Measurements from ENCODE around the gene PCYT1A. TPM values are rescaled to one million over a fixed set of nuclear protein-coding genes. Genes with fewer than 3 reads are reported as not detected.
"Not testable (repeated sequence)": the region's sequence is repeated elsewhere in the genome, so short reads cannot be mapped to it uniquely, and the experiment has no call there.

PCYT1A gene
- polyA plus RNA-seq, 2 donors: 16.9 to 33.0 TPM

- no peak overlapping the region for H3K4me3 ChIP-seq (ENCODE audit: low read depth in 1 of 2, low read length in 2 of 2)
- peaks cover 0 to 3% of the 10 kb centered on the region in 2 donors for H3K4me1 ChIP-seq (ENCODE audit: control insufficient read depth in 2 of 2, insufficient read depth in 2 of 2, low read length in 1 of 2)
Observed at GRCh38 chr3:196186651-196187573, 100.6 kb downstream of the PCYT1A start.

GRCh38 chr3:196184881-196185280, 102.6 kb downstream of the PCYT1A start:
- WGBS, 2 donors: 92 to 94% methylated on average over 15 of the region's 15 CpGs

More at GRCh38 chr3:196186651-196187573, 100.6 kb downstream of the PCYT1A start:
- Histone ChIP-seq H3K27ac (ENCODE audit: low read depth in 2 of 2, low read length in 1 of 2) (no peak overlapping the region), H3K9me3 (ENCODE audit: control insufficient read depth in 2 of 2, insufficient read depth in 1 of 2, low read depth in 1 of 2, low read length in 1 of 2) (no peaks in the 10 kb centered on the region), H3K36me3 (ENCODE audit: control insufficient read depth in 2 of 2, insufficient read depth in 2 of 2, low read length in 1 of 2) (no peaks in the 10 kb centered on the region), H3K27me3 (ENCODE audit: control insufficient read depth in 1 of 2, insufficient read depth in 2 of 2, low read length in 2 of 2) (no peaks in the 10 kb centered on the region)
- WGBS, 2 donors: 37 to 42% methylated on average over 31 of the region's 31 CpGs

GRCh38 chr3:196184169-196184432, 103.4 kb downstream of the PCYT1A start:
- 87 to 88% methylated on average over 4 of the region's 4 CpGs for WGBS, 2 donors
- not testable (repeated sequence) for H3K4me1 ChIP-seq (ENCODE audit: control insufficient read depth in 2 of 2, insufficient read depth in 2 of 2, low read length in 1 of 2); H3K9me3 ChIP-seq (ENCODE audit: control insufficient read depth in 2 of 2, insufficient read depth in 1 of 2, low read depth in 1 of 2, low read length in 1 of 2); H3K27me3 ChIP-seq (ENCODE audit: control insufficient read depth in 1 of 2, insufficient read depth in 2 of 2, low read length in 2 of 2); H3K4me3 ChIP-seq (ENCODE audit: low read depth in 1 of 2, low read length in 2 of 2); H3K27ac ChIP-seq (ENCODE audit: low read depth in 2 of 2, low read length in 1 of 2); H3K36me3 ChIP-seq (ENCODE audit: control insufficient read depth in 2 of 2, insufficient read depth in 2 of 2, low read length in 1 of 2)

More at GRCh38 chr3:196184881-196185280, 102.6 kb downstream of the PCYT1A start:
- no peaks in the 10 kb centered on the region for H3K36me3 ChIP-seq (ENCODE audit: control insufficient read depth in 2 of 2, insufficient read depth in 2 of 2, low read length in 1 of 2)
- H3K4me1 ChIP-seq (ENCODE audit: control insufficient read depth in 2 of 2, insufficient read depth in 2 of 2, low read length in 1 of 2): peaks cover 0 to 3% of the 10 kb centered on the region in 2 donors
- H3K9me3 ChIP-seq (ENCODE audit: control insufficient read depth in 2 of 2, insufficient read depth in 1 of 2, low read depth in 1 of 2, low read length in 1 of 2): no peaks in the 10 kb centered on the region
- H3K27me3 ChIP-seq (ENCODE audit: control insufficient read depth in 1 of 2, insufficient read depth in 2 of 2, low read length in 2 of 2): no peaks in the 10 kb centered on the region
- H3K27ac ChIP-seq (ENCODE audit: low read depth in 2 of 2, low read length in 1 of 2): no peak overlapping the region
- H3K4me3 ChIP-seq (ENCODE audit: low read depth in 1 of 2, low read length in 2 of 2): no peak overlapping the region

GRCh38 chr3:196181127-196181546, 106.4 kb downstream of the PCYT1A start:
- Histone ChIP-seq H3K36me3 (ENCODE audit: control insufficient read depth in 2 of 2, insufficient read depth in 2 of 2, low read length in 1 of 2) (no peaks in the 10 kb centered on the region), H3K27ac (ENCODE audit: low read depth in 2 of 2, low read length in 1 of 2) (no peak overlapping the region), H3K9me3 (ENCODE audit: control insufficient read depth in 2 of 2, insufficient read depth in 1 of 2, low read depth in 1 of 2, low read length in 1 of 2) (no peaks in the 10 kb centered on the region), H3K4me3 (ENCODE audit: low read depth in 1 of 2, low read length in 2 of 2) (no peak overlapping the region), H3K4me1 (ENCODE audit: control insufficient read depth in 2 of 2, insufficient read depth in 2 of 2, low read length in 1 of 2) (no peaks in the 10 kb centered on the region), H3K27me3 (ENCODE audit: control insufficient read depth in 1 of 2, insufficient read depth in 2 of 2, low read length in 2 of 2) (no peaks in the 10 kb centered on the region)
- WGBS, 2 donors: 75 to 77% methylated on average over 10 of the region's 10 CpGs

- no peaks in the 10 kb centered on the region for H3K9me3 ChIP-seq (ENCODE audit: control insufficient read depth in 2 of 2, insufficient read depth in 1 of 2, low read depth in 1 of 2, low read length in 1 of 2)
- no peak overlapping the region for H3K4me3 ChIP-seq (ENCODE audit: low read depth in 1 of 2, low read length in 2 of 2)
- H3K36me3 ChIP-seq (ENCODE audit: control insufficient read depth in 2 of 2, insufficient read depth in 2 of 2, low read length in 1 of 2): no peaks in the 10 kb centered on the region
- no peaks in the 10 kb centered on the region for H3K4me1 ChIP-seq (ENCODE audit: control insufficient read depth in 2 of 2, insufficient read depth in 2 of 2, low read length in 1 of 2)
- 75% methylated on average over 9 of the region's 9 CpGs for WGBS, 2 donors
- H3K27me3 ChIP-seq (ENCODE audit: control insufficient read depth in 1 of 2, insufficient read depth in 2 of 2, low read length in 2 of 2): no peaks in the 10 kb centered on the region
- peak overlapping the region in 1 of 2 donors; percentile 50 for H3K27ac ChIP-seq (ENCODE audit: low read depth in 2 of 2, low read length in 1 of 2)
Observed at GRCh38 chr3:196180346-196180745, 107.2 kb downstream of the PCYT1A start.

Other genes starting within 250 kb of the PCYT1A start
- 10 to 100 TPM; 20.8 to 32.5 TPM for gene TFRC, start 205.6 kb downstream of the PCYT1A start, polyA plus RNA-seq
- under 1 TPM in 1 of 2 donors, not detected in 1; 0.09 TPM for gene ZDHHC19, start 76.3 kb downstream of the PCYT1A start, polyA plus RNA-seq
- gene SLC51A, start 71.2 kb downstream of the PCYT1A start, polyA plus RNA-seq: under 1 TPM; 0.21 to 0.69 TPM
- gene DYNLT2B, start 30.5 kb upstream of the PCYT1A start, polyA plus RNA-seq: 10 to 100 TPM; 13.9 to 23.3 TPM
- 1 to 10 TPM; 1.3 to 2.2 TPM for gene TM4SF19, start 50.7 kb upstream of the PCYT1A start, polyA plus RNA-seq
- 10 to 100 TPM in 1 of 2 donors, 1 to 10 TPM in 1; 3.8 to 10.2 TPM for gene UBXN7, start 144.7 kb upstream of the PCYT1A start, polyA plus RNA-seq
- 1 to 10 TPM; 5.3 to 5.7 TPM for gene RNF168, start 216.0 kb upstream of the PCYT1A start, polyA plus RNA-seq
- not detected for gene SMCO1, start 227.6 kb upstream of the PCYT1A start, polyA plus RNA-seq